ENCODE measurements around the gene MRPL52.

GRCh38 chr14:22844221-22845102 is 14.8 kb downstream of the MRPL52 start:
- TF ChIP-seq ZBTB44 (tag by site-specific recombination; IDR thresholded peaks at IDR 0.05) = no peak
- no peak for TF ChIP-seq CTCF (tag by site-specific recombination; IDR thresholded peaks at IDR 0.05)
- no peak for TF ChIP-seq GLI2 (tag by site-specific recombination; IDR thresholded peaks at IDR 0.05; ENCODE audit: borderline replicate concordance, low read depth)
- TF ChIP-seq ZNF132 (tag by site-specific recombination; IDR thresholded peaks at IDR 0.05; ENCODE audit: borderline replicate concordance) = no peak
- no peak for TF ChIP-seq BCL6B (tag by site-specific recombination; IDR thresholded peaks at IDR 0.05)
